Right atrium auricular region (tissue), 2 donors: ENCODE results near the gene LPP. TPM values are rescaled to one million over a fixed set of nuclear protein-coding genes. Genes with fewer than 3 reads are reported as not detected.
A peak's percentile ranks its signal among the peaks of the same experiment; 100 is the strongest.

Experiments
- DNase-seq: peaks from one replicate; pipeline ENCODE4 v3.0.0-alpha.2; 2019; ENCODE audit warnings: low spot score
- H3K27ac ChIP-seq, 2 donors: fragments of 200-600 bp; sonication (generic); 1 replicate in 1 of 2; 2 replicates in 1 of 2; pipeline ENCODE4 v1.5.1; 2016 to 2019
- H3K27me3 ChIP-seq, 2 donors: fragments of 200-600 bp; sonication (generic); one replicate each; pipeline versions ENCODE4 v1.5.1 to v1.6.0; 2017 to 2019
- H3K36me3 ChIP-seq: fragments of 200-600 bp; sonication (generic); one replicate; pipeline ENCODE4 v1.5.1; 2016
- H3K4me1 ChIP-seq, 2 donors: fragments of 200-600 bp; sonication (generic); one replicate each; pipeline versions ENCODE4 v1.5.1 to v1.6.0; 2017 to 2019
- H3K4me3 ChIP-seq, 2 donors: fragments of 200-600 bp; sonication (generic); 1 replicate in 1 of 2; 2 replicates in 1 of 2; pipeline ENCODE4 v1.5.1; 2017 to 2019; ENCODE audit warnings: mild to moderate bottlenecking in 1 of 2, moderate library complexity in 1 of 2
- H3K9me3 ChIP-seq, 2 donors: fragments of 200-600 bp; sonication (generic); one replicate each; pipeline ENCODE4 v1.5.1; 2019
- CTCF ChIP-seq, 2 donors: fragments of 200-600 bp; sonication (generic); IDR thresholded peaks; one replicate each; pipeline ENCODE4 v1.5.1; 2019; ENCODE audit warnings: antibody characterized with exemption in 2 of 2
- total RNA-seq, 2 donors: library from RNA; depleted of rRNA; stranded (reverse); fragments of >200 nt; gene quantifications; one replicate each; pipeline ENCODE4 v1.1.0, GENCODE V29; 2016

Gene LPP
- total RNA-seq, 2 donors from 2014 or later, result 117 to 186 TPM

GRCh38 chr3:188394623-188395022, 240.7 kb downstream of the LPP start:
- H3K27ac ChIP-seq, result no peak overlapping the region

GRCh38 chr3:188396251-188396650, 242.3 kb downstream of the LPP start:
- no peak for TF ChIP-seq CTCF (IDR thresholded peaks at IDR 0.05)
- Histone ChIP-seq H3K27me3 (no peaks in the 10 kb centered on the region), H3K9me3 (no peaks in the 10 kb centered on the region), H3K4me3 (no peak overlapping the region), H3K36me3 (no peaks in the 10 kb centered on the region), H3K4me1 (peaks cover 0 to 50% of the 10 kb centered on the region in 2 donors), H3K27ac (peak overlapping the region in 1 of 2 donors; percentile 43)
- DNase-seq, result no peak

More at GRCh38 chr3:188394623-188395022, 240.7 kb downstream of the LPP start:
- no peaks in the 10 kb centered on the region for H3K9me3 ChIP-seq
- H3K36me3 ChIP-seq, result no peaks in the 10 kb centered on the region
- H3K27me3 ChIP-seq, result no peaks in the 10 kb centered on the region
- DNase-seq, result no peak
- peaks cover 0 to 53% of the 10 kb centered on the region in 2 donors for H3K4me1 ChIP-seq
- no peak for TF ChIP-seq CTCF (IDR thresholded peaks at IDR 0.05)
- H3K4me3 ChIP-seq, result no peak overlapping the region

- Histone ChIP-seq H3K9me3 (no peaks in the 10 kb centered on the region), H3K27ac (peak overlapping the region; percentile 43 to 72), H3K4me3 (no peak overlapping the region), H3K27me3 (no peaks in the 10 kb centered on the region), H3K4me1 (peaks cover 0 to 43% of the 10 kb centered on the region in 2 donors), H3K36me3 (no peaks in the 10 kb centered on the region)
- no peak for TF ChIP-seq CTCF (IDR thresholded peaks at IDR 0.05)
- DNase-seq, result no peak
Observed at GRCh38 chr3:188396900-188397299, 242.9 kb downstream of the LPP start.

GRCh38 chr3:188397766-188398705, 244.1 kb downstream of the LPP start:
- DNase-seq, result no peak
- H3K4me1 ChIP-seq, result peaks cover 0 to 40% of the 10 kb centered on the region in 2 donors

GRCh38 chr3:188400494-188401243, 246.7 kb downstream of the LPP start:
- no peak overlapping the region for H3K4me3 ChIP-seq
- no peaks in the 10 kb centered on the region for H3K36me3 ChIP-seq
- H3K27me3 ChIP-seq, result no peaks in the 10 kb centered on the region
- peaks cover 0 to 40% of the 10 kb centered on the region in 2 donors for H3K4me1 ChIP-seq
- no peaks in the 10 kb centered on the region for H3K9me3 ChIP-seq
- no peak for TF ChIP-seq CTCF (IDR thresholded peaks at IDR 0.05)
- no peak for DNase-seq
- H3K27ac ChIP-seq, result peak overlapping the region in 1 of 2 donors; percentile 10

More at GRCh38 chr3:188397766-188398705, 244.1 kb downstream of the LPP start:
- H3K27me3 ChIP-seq, result no peaks in the 10 kb centered on the region
- no peaks in the 10 kb centered on the region for H3K36me3 ChIP-seq
- peak overlapping the region; percentile 43 to 72 for H3K27ac ChIP-seq
- TF ChIP-seq CTCF (IDR thresholded peaks at IDR 0.05), result no peak
- H3K4me3 ChIP-seq, result no peak overlapping the region
- H3K9me3 ChIP-seq, result no peaks in the 10 kb centered on the region
